LNCAP (cell line): ENCODE results near the gene THBS1.

Experiments used
- CTCF ChIP-seq: fragments of 450-650 bp; IDR thresholded peaks from 2 replicates; pipeline ENCODE4 v1.5.1; 2017; ENCODE audit warnings: mild to moderate bottlenecking

Gene THBS1

GRCh38 chr15:39573844-39574243 is 7.0 kb upstream of the THBS1 start:
- no peak for TF ChIP-seq CTCF

GRCh38 chr15:39574427-39574826 is 6.5 kb upstream of the THBS1 start:
- no peak for TF ChIP-seq CTCF

GRCh38 chr15:39575180-39575579 is 5.7 kb upstream of the THBS1 start:
- TF ChIP-seq CTCF = no peak

- no peak for TF ChIP-seq CTCF
Observed at GRCh38 chr15:39578851-39579486, 1.9 kb upstream of the THBS1 start.

GRCh38 chr15:39579487-39580116 is 1.3 kb upstream of the THBS1 start:
- no peak for TF ChIP-seq CTCF

- TF ChIP-seq CTCF = peak; percentile 55
Observed at GRCh38 chr15:39580117-39580484, 778 bp upstream of the THBS1 start.

GRCh38 chr15:39581242-39581792 is 438 bp downstream of the THBS1 start:
- no peak for TF ChIP-seq CTCF
